Gastroesophageal sphincter (tissue), 4 donors: ENCODE data around the gene ZSCAN12. TPM values are rescaled to one million over a fixed set of nuclear protein-coding genes. Genes with fewer than 3 reads are reported as not detected.
A peak's percentile ranks its signal among the peaks of the same experiment; 100 is the strongest.

ENCODE experiments used
- ATAC-seq: fragments of 150-250 bp; one replicate; pipeline ENCODE4 v1.9.1; 2016; ENCODE audit warnings: mild to moderate bottlenecking, moderate library complexity
- H3K27ac ChIP-seq, 4 donors: fragments of 200-600 bp; sonication (generic) in 3 of 4; 1 replicate in 3 of 4; 2 replicates in 1 of 4; pipeline ENCODE4 v1.5.1; 2016 to 2019
- H3K27me3 ChIP-seq: fragments of 200-600 bp; sonication (generic); one replicate; pipeline ENCODE4 v1.5.1; 2019
- H3K36me3 ChIP-seq, 2 donors: fragments of 200-600 bp; sonication (generic); one replicate each; pipeline ENCODE4 v1.5.1; 2019; ENCODE audit warnings: control low read depth in 1 of 2
- H3K4me1 ChIP-seq, 3 donors: fragments of 200-600 bp; sonication (generic); 1 replicate in 2 of 3; 2 replicates in 1 of 3; pipeline ENCODE4 v1.5.1; 2016 to 2019; ENCODE audit warnings: control low read depth in 2 of 3
- H3K4me3 ChIP-seq, 2 donors: fragments of 200-600 bp; sonication (generic); one replicate each; pipeline ENCODE4 v1.5.1; 2019; ENCODE audit warnings: mild to moderate bottlenecking in 1 of 2, moderate library complexity in 1 of 2
- H3K9me3 ChIP-seq, 3 donors: fragments of 200-600 bp; sonication (generic); one replicate each; pipeline ENCODE4 v1.5.1; 2017 to 2019; ENCODE audit warnings: control low read depth in 2 of 3
- EP300 ChIP-seq: sonication (generic); formaldehyde crosslinking; IDR thresholded peaks from one replicate; pipeline ENCODE4 v1.6.1; 2017; ENCODE audit warnings: antibody characterized with exemption, mild to moderate bottlenecking
- POLR2A ChIP-seq, 2 donors: fragments of 450-650 bp; IDR thresholded peaks; one replicate each; pipeline ENCODE4 v1.6.1; 2017; ENCODE audit warnings: antibody characterized with exemption in 2 of 2, mild to moderate bottlenecking in 2 of 2, moderate library complexity in 1 of 2
- POLR2AphosphoS5 ChIP-seq: sonication (generic); formaldehyde crosslinking; IDR thresholded peaks from one replicate; pipeline ENCODE4 v1.6.1; 2017; ENCODE audit warnings: antibody characterized with exemption
- WGBS, 2 donors: methylation state at CpG; one replicate each; pipeline ENCODE4 v1.1.5; 2018; ENCODE audit warnings: low coverage in 1 of 2; 5-methylcytosine and 5-hydroxymethylcytosine counted together
- total RNA-seq, 4 donors: library from RNA; depleted of rRNA; stranded (reverse); fragments of >200 nt; gene quantifications; one replicate each; pipeline ENCODE4 v1.1.0, GENCODE V29; 2016
- TF ChIP-seq, protein P1 (sequence below), 4 experiments: fragments of 200-600 bp in 2 of 4; fragments of 450-650 bp in 2 of 4; sonication (generic) in 1 of 4; IDR thresholded peaks; one replicate each; pipeline ENCODE4 v1.5.1; 2017 to 2019; ENCODE audit warnings: antibody characterized with exemption in 4 of 4, mild to moderate bottlenecking in 2 of 4, moderate library complexity in 2 of 4

Gene ZSCAN12
- total RNA-seq, 4 donors from 2014 or later: 5.6 to 8.6 (median 6.0) TPM

DNA sequence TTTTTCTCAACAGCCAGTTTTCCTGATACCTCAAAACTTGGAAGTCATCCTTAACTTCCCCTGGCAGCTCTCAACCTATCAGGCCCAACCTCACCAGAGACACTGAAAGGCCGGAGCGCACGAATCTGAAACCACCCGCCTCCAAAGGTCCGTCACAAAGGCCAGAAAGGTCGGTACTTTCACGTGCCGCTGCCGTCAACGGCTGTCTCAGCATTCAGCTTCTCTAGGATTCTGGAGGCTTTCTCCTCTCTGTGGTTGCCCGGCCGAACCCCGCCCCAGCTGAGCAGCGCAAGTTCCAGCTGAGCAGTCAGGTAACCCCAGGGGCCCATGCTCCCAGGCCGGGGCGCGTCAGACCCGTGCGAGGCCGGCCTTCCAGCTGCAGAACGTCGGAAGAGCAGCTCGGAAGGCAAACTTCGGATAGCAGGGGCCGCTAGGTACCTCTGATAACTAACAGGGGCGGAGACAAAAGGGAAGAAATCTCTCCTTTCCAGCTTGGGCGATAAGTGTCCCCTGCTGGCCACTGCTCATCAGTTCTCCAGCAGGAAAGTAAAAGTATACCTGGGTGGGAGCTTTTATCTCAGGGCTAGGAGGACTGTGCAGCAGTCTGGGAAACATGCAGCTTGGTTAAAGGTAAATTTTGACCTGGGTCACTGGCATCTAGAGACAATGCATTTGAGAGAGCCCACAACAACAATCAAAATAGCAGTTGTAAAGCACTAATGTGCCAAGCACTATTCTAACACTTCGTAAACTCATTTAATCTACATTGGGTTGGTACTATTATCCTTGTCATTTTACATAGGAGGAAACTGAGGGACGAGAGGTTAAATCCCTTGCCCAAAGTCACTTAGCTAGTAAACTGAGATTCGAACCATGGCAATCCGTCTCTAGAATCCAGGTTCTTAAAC lies 16.1 kb downstream of the ZSCAN12 start:
- no peaks in the 10 kb centered on the region for H3K9me3 ChIP-seq
- H3K4me3 ChIP-seq: peak overlapping the region; percentile 49 to 56
- no peaks in the 10 kb centered on the region for H3K27me3 ChIP-seq
- peak; percentile 98 for ATAC-seq
- peaks cover 0 to 40% (median 4%) of the 10 kb centered on the region in 3 donors for H3K4me1 ChIP-seq
- peak overlapping the region; percentile 55 to 90 (median 86) for H3K27ac ChIP-seq
- peaks cover 3 to 51% of the 10 kb centered on the region in 2 donors for H3K36me3 ChIP-seq
- TF ChIP-seq POLR2A (IDR thresholded peaks at IDR 0.05): peak in 1 of 2 donors; percentile 14
- TF ChIP-seq POLR2AphosphoS5: peak; percentile 67
- no peak for TF ChIP-seq EP300
- TF ChIP-seq, protein P1, sequence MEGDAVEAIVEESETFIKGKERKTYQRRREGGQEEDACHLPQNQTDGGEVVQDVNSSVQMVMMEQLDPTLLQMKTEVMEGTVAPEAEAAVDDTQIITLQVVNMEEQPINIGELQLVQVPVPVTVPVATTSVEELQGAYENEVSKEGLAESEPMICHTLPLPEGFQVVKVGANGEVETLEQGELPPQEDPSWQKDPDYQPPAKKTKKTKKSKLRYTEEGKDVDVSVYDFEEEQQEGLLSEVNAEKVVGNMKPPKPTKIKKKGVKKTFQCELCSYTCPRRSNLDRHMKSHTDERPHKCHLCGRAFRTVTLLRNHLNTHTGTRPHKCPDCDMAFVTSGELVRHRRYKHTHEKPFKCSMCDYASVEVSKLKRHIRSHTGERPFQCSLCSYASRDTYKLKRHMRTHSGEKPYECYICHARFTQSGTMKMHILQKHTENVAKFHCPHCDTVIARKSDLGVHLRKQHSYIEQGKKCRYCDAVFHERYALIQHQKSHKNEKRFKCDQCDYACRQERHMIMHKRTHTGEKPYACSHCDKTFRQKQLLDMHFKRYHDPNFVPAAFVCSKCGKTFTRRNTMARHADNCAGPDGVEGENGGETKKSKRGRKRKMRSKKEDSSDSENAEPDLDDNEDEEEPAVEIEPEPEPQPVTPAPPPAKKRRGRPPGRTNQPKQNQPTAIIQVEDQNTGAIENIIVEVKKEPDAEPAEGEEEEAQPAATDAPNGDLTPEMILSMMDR (IDR thresholded peaks at IDR 0.05): peak; percentile 19 to 59 (median 55)
- WGBS, 2 donors: 19 to 81% methylated on average over 4 to 24 of the region's 31 CpGs

DNA sequence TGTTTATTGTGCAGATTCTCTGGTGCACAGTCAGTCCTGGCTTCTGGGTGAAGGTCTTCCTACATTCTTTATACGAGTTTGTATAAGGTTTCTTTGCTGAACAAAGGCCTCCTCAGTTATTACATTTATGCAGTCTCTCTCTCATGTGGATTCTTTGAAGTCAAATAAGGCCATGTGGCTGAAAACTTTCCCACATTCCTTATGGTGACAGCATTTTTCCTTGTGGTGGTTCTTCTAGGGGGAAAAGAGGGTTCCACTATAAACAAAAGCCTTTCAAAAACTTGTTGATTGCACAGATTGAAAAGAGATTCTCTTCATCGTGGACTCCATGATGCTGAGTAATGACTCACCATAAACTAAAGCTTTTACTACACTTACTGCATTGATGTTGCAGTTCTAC lies 19.2 kb downstream of the ZSCAN12 start:
- WGBS, 2 donors: 86 to 94% methylated on average over 2 of the region's 2 CpGs
- ATAC-seq: no peak
- Histone ChIP-seq H3K36me3 (peaks cover 3 to 34% of the 10 kb centered on the region in 2 donors), H3K4me3 (no peak overlapping the region), H3K27me3 (no peaks in the 10 kb centered on the region), H3K27ac (no peak overlapping the region), H3K9me3 (no peaks in the 10 kb centered on the region), H3K4me1 (peaks cover 0 to 40% (median 4%) of the 10 kb centered on the region in 3 donors)
- TF ChIP-seq POLR2AphosphoS5 (no peak), EP300 (no peak), POLR2A (IDR thresholded peaks at IDR 0.05) (no peak)
- TF ChIP-seq, protein P1 (IDR thresholded peaks at IDR 0.05): no peak

DNA sequence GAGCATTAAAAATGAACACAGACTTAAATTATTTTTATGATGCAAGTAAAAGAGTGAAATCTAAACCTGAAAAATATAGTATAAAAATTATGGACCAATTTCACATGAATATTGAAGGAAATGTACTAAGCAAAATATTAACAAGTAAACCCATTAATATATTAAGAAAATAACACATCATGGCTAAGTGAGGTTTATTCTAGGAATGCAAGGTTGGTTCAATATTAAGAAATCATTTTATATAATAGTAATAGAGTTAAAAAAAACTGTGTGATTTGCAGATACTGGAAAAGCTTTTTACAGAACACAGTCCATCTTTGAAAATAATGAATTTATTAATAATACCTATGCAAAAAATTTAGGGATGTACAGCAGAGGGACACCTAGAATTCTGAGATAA lies 20.9 kb downstream of the ZSCAN12 start:
- Histone ChIP-seq H3K4me1 (peaks cover 0 to 34% (median 4%) of the 10 kb centered on the region in 3 donors), H3K9me3 (no peaks in the 10 kb centered on the region), H3K4me3 (no peak overlapping the region), H3K36me3 (peaks cover 3 to 34% of the 10 kb centered on the region in 2 donors), H3K27me3 (no peaks in the 10 kb centered on the region), H3K27ac (no peak overlapping the region)
- no peak for ATAC-seq
- TF ChIP-seq POLR2AphosphoS5 (no peak), EP300 (no peak), POLR2A (IDR thresholded peaks at IDR 0.05) (no peak)
- TF ChIP-seq, protein P1 (IDR thresholded peaks at IDR 0.05): no peak

DNA sequence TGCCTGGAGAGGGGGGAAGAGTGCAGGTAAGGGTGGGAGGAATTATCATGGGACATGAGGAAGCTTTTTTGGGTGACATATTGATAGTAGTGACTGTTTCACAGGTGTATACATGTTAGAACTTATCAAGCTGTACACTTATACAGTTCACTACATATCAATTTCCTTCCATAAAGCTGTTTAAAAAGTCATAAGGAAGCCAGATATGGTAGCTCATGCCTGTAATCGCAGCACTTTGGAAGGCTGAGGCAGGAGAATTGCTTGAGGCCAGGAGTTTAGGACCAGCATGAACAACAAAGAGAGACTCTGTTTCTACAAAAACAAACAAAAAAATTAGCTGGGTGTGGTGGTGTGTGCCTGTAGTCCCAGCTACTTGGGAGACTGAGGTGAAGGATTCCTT lies 21.7 kb downstream of the ZSCAN12 start:
- H3K27me3 ChIP-seq: no peaks in the 10 kb centered on the region
- TF ChIP-seq EP300: no peak
- TF ChIP-seq, protein P1 (IDR thresholded peaks at IDR 0.05): no peak
- no peak for TF ChIP-seq POLR2A (IDR thresholded peaks at IDR 0.05)
- TF ChIP-seq POLR2AphosphoS5: no peak
- peaks cover 3 to 34% of the 10 kb centered on the region in 2 donors for H3K36me3 ChIP-seq
- H3K4me3 ChIP-seq: no peak overlapping the region
- H3K9me3 ChIP-seq: no peaks in the 10 kb centered on the region
- 100% methylated on average over 1 of the region's 1 CpG for WGBS, 2 donors
- no peak for ATAC-seq
- H3K4me1 ChIP-seq: peaks cover 0 to 27% (median 4%) of the 10 kb centered on the region in 3 donors
- no peak overlapping the region for H3K27ac ChIP-seq

DNA sequence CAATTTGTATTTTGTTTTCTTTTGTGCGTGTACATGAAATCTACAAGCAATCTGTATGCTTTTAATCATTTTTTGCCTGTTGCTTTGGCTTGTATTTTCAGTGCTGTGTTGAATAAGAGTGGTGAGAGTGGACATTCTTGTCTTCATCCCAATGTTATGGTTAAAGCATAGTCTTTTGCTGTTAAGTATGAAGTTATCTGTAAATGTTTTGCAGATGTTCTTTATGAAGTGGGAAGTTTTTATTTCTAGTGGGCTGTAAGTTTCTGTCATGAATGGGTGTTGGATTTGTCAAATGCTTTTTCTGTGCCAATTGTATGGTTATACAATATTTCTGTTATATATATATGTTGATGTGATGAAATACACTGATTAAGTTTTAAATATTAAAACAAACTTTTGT lies 25.6 kb downstream of the ZSCAN12 start:
- WGBS, 2 donors: 75 to 100% methylated on average over 1 of the region's 1 CpG
- Histone ChIP-seq H3K27me3 (no peaks in the 10 kb centered on the region), H3K9me3 (no peaks in the 10 kb centered on the region), H3K36me3 (peaks cover 3 to 17% of the 10 kb centered on the region in 2 donors), H3K4me1 (no peaks in the 10 kb centered on the region), H3K27ac (no peak overlapping the region), H3K4me3 (no peak overlapping the region)
- TF ChIP-seq, protein P1 (IDR thresholded peaks at IDR 0.05): no peak
- TF ChIP-seq POLR2A (IDR thresholded peaks at IDR 0.05) (no peak), EP300 (no peak), POLR2AphosphoS5 (no peak)
- no peak for ATAC-seq
